Mesendoderm (in vitro differentiated cells): Measurements from ENCODE around the gene ZNF485.
"Not testable (repeated sequence)": the region's sequence is repeated elsewhere in the genome, so short reads cannot be mapped to it uniquely, and the experiment has no call there.

Source experiments
- DNase-seq: peaks from one replicate; pipeline ENCODE4 v3.0.0; 2013
- H2AK5ac ChIP-seq: 2 replicates; pipeline ENCODE4 v1.6.1; 2013; ENCODE audit warnings: low read length, inconsistent platforms
- H2BK120ac ChIP-seq: 2 replicates; pipeline ENCODE4 v1.6.1; 2013; ENCODE audit warnings: low read depth, mild to moderate bottlenecking, low read length, moderate library complexity, mixed read lengths
- H2BK15ac ChIP-seq: replicated peaks from 2 replicates; pipeline ENCODE4 v1.6.1; 2013; ENCODE audit warnings: low read depth, mild to moderate bottlenecking, moderate library complexity
- H2BK5ac ChIP-seq: 2 replicates; pipeline ENCODE4 v1.6.1; 2013; ENCODE audit warnings: low read length, inconsistent platforms
- H3K18ac ChIP-seq: 2 replicates; pipeline ENCODE4 v1.6.1; 2013; ENCODE audit warnings: mild to moderate bottlenecking, low read length, mixed read lengths
- H3K23ac ChIP-seq: one replicate; pipeline ENCODE4 v1.6.1; 2013; ENCODE audit warnings: low read length
- H3K27ac ChIP-seq: 2 replicates; pipeline ENCODE4 v1.5.1; 2013; ENCODE audit warnings: low read depth, mild to moderate bottlenecking, inconsistent platforms, low read length, moderate library complexity
- H3K27me3 ChIP-seq: 2 replicates; pipeline ENCODE4 v1.6.1; 2013; ENCODE audit warnings: low read length, control low read depth, mild to moderate bottlenecking, inconsistent platforms; ENCODE audit not compliant: insufficient read depth, poor library complexity
- H3K36me3 ChIP-seq: 2 replicates; pipeline ENCODE4 v1.6.1; 2013; ENCODE audit warnings: low read length, inconsistent platforms; ENCODE audit not compliant: control insufficient read depth, insufficient read depth
- H3K4ac ChIP-seq: one replicate; pipeline ENCODE4 v1.6.1; 2013; ENCODE audit warnings: low read depth, mild to moderate bottlenecking, low read length, moderate library complexity
- H3K4me1 ChIP-seq: 2 replicates; pipeline ENCODE4 v1.6.1; 2013; ENCODE audit warnings: low read depth, low read length, inconsistent platforms; ENCODE audit not compliant: control insufficient read depth
- H3K4me2 ChIP-seq: 2 replicates; pipeline ENCODE4 v1.6.1; 2013; ENCODE audit warnings: low read length
- H3K4me3 ChIP-seq: 2 replicates; pipeline ENCODE4 v1.5.1; 2013; ENCODE audit warnings: mild to moderate bottlenecking, low read length
- H3K56ac ChIP-seq: one replicate; pipeline ENCODE4 v1.6.1; 2013; ENCODE audit warnings: low read length
- H3K79me1 ChIP-seq: 2 replicates; pipeline ENCODE4 v1.6.1; 2013; ENCODE audit warnings: low read length, inconsistent platforms
- H3K79me2 ChIP-seq: 2 replicates; pipeline ENCODE4 v1.6.1; 2013; ENCODE audit warnings: mild to moderate bottlenecking, low read length; ENCODE audit not compliant: control insufficient read depth, insufficient read depth
- H3K9ac ChIP-seq: 2 replicates; pipeline ENCODE4 v1.6.1; 2013; ENCODE audit warnings: low read length, inconsistent platforms
- H4K5ac ChIP-seq: one replicate; pipeline ENCODE4 v1.6.1; 2013; ENCODE audit warnings: low read length
- H4K8ac ChIP-seq: one replicate; pipeline ENCODE4 v1.6.1; 2013; ENCODE audit warnings: low read depth, mild to moderate bottlenecking, control low read depth, low read length, moderate library complexity
- WGBS: extraction: QIAGEN DNeasy Blood & Tissue Kit; methylation state at CpG from one replicate; pipeline ENCODE4 v1.1.7; 2013; ENCODE audit warnings: low lambda C conversion rate, missing lambda C conversion rate; ENCODE audit not compliant: insufficient coverage; ENCODE audit errors: extremely low coverage; 5-methylcytosine and 5-hydroxymethylcytosine counted together

Gene ZNF485

GRCh38 chr10:43627942-43628341, 21.7 kb downstream of the ZNF485 start:
- no peak overlapping the region for H3K9ac ChIP-seq
- no CpG with 5 or more reads among the region's 1 CpG for WGBS
- DNase-seq = no peak
- no peak overlapping the region for H2BK120ac ChIP-seq
- H3K4me3 ChIP-seq = no peak overlapping the region
- no peaks in the 10 kb centered on the region for H3K27me3 ChIP-seq
- no peak overlapping the region for H4K8ac ChIP-seq
- no peak overlapping the region for H4K5ac ChIP-seq
- H3K23ac ChIP-seq = no peak overlapping the region
- no peak overlapping the region for H3K4me2 ChIP-seq
- no peaks in the 10 kb centered on the region for H3K4me1 ChIP-seq
- H3K4ac ChIP-seq = no peak overlapping the region
- H3K36me3 ChIP-seq = no peaks in the 10 kb centered on the region
- H2BK5ac ChIP-seq = no peak overlapping the region
- no peak overlapping the region for H2AK5ac ChIP-seq
- no peak overlapping the region for H2BK15ac ChIP-seq
- H3K79me2 ChIP-seq = no peaks in the 10 kb centered on the region
- H3K56ac ChIP-seq = no peak overlapping the region
- no peak overlapping the region for H3K27ac ChIP-seq
- no peak overlapping the region for H3K18ac ChIP-seq
- no peaks in the 10 kb centered on the region for H3K79me1 ChIP-seq

GRCh38 chr10:43628956-43629355, 22.7 kb downstream of the ZNF485 start:
- Histone ChIP-seq H3K4me3 (no peak overlapping the region), H3K27ac (no peak overlapping the region), H2AK5ac (no peak overlapping the region), H3K4me2 (no peak overlapping the region), H2BK5ac (no peak overlapping the region), H4K5ac (no peak overlapping the region), H4K8ac (no peak overlapping the region), H3K56ac (no peak overlapping the region), H3K79me2 (no peaks in the 10 kb centered on the region), H2BK120ac (no peak overlapping the region), H3K36me3 (no peaks in the 10 kb centered on the region), H3K27me3 (no peaks in the 10 kb centered on the region), H3K4me1 (no peaks in the 10 kb centered on the region), H3K4ac (no peak overlapping the region), H2BK15ac (no peak overlapping the region), H3K79me1 (no peaks in the 10 kb centered on the region), H3K18ac (no peak overlapping the region), H3K23ac (no peak overlapping the region), H3K9ac (no peak overlapping the region)
- WGBS = no CpG with 5 or more reads among the region's 4 CpGs
- DNase-seq = no peak

- not testable (repeated sequence) for H3K4me2 ChIP-seq, H4K5ac ChIP-seq, H3K79me1 ChIP-seq, H2BK15ac ChIP-seq, H2BK120ac ChIP-seq, DNase-seq, H3K4me1 ChIP-seq, H2BK5ac ChIP-seq, H3K27ac ChIP-seq, H2AK5ac ChIP-seq, H3K4ac ChIP-seq, H3K27me3 ChIP-seq, H3K23ac ChIP-seq, H3K4me3 ChIP-seq, H4K8ac ChIP-seq, H3K79me2 ChIP-seq, H3K18ac ChIP-seq, H3K36me3 ChIP-seq, H3K9ac ChIP-seq, H3K56ac ChIP-seq
- no CpG with 5 or more reads among the region's 1 CpG for WGBS
Observed at GRCh38 chr10:43635816-43636215, 29.6 kb downstream of the ZNF485 start.

GRCh38 chr10:43640603-43641002, 34.4 kb downstream of the ZNF485 start:
- Histone ChIP-seq H2BK5ac (no peak overlapping the region), H2BK120ac (no peak overlapping the region), H3K27ac (no peak overlapping the region), H2BK15ac (no peak overlapping the region), H2AK5ac (no peak overlapping the region), H3K4me2 (no peak overlapping the region), H3K79me1 (no peaks in the 10 kb centered on the region), H3K56ac (no peak overlapping the region), H3K79me2 (no peaks in the 10 kb centered on the region), H3K23ac (no peak overlapping the region), H3K4me1 (no peaks in the 10 kb centered on the region), H3K9ac (no peak overlapping the region), H4K5ac (no peak overlapping the region), H3K4ac (no peak overlapping the region), H3K4me3 (no peak overlapping the region), H4K8ac (no peak overlapping the region), H3K36me3 (peaks cover 8% of the 10 kb centered on the region), H3K27me3 (no peaks in the 10 kb centered on the region), H3K18ac (no peak overlapping the region)
- no peak for DNase-seq

- H2AK5ac ChIP-seq = no peak overlapping the region
- no peak overlapping the region for H4K8ac ChIP-seq
- no peak overlapping the region for H2BK5ac ChIP-seq
- H2BK120ac ChIP-seq = no peak overlapping the region
- H3K4me1 ChIP-seq = no peaks in the 10 kb centered on the region
- no peak overlapping the region for H3K4me2 ChIP-seq
- H2BK15ac ChIP-seq = no peak overlapping the region
- H3K56ac ChIP-seq = no peak overlapping the region
- H4K5ac ChIP-seq = no peak overlapping the region
- no peaks in the 10 kb centered on the region for H3K79me2 ChIP-seq
- no peak overlapping the region for H3K18ac ChIP-seq
- no peak overlapping the region for H3K23ac ChIP-seq
- no peaks in the 10 kb centered on the region for H3K79me1 ChIP-seq
- peaks cover 10% of the 10 kb centered on the region for H3K36me3 ChIP-seq
- WGBS = no CpG with 5 or more reads among the region's 8 CpGs
- H3K9ac ChIP-seq = no peak overlapping the region
- H3K27me3 ChIP-seq = no peaks in the 10 kb centered on the region
- H3K4ac ChIP-seq = no peak overlapping the region
- no peak overlapping the region for H3K27ac ChIP-seq
- peak overlapping the region; percentile 53 for H3K4me3 ChIP-seq
- peak; percentile 37 for DNase-seq
Observed at GRCh38 chr10:43644252-43644651, 38.0 kb downstream of the ZNF485 start.

- Histone ChIP-seq H3K36me3 (peaks cover 10% of the 10 kb centered on the region), H2BK5ac (no peak overlapping the region), H4K8ac (no peak overlapping the region), H3K4ac (no peak overlapping the region), H2AK5ac (no peak overlapping the region), H3K79me1 (no peaks in the 10 kb centered on the region), H3K56ac (no peak overlapping the region), H4K5ac (no peak overlapping the region), H3K4me2 (no peak overlapping the region), H2BK120ac (no peak overlapping the region), H3K9ac (no peak overlapping the region), H3K4me1 (no peaks in the 10 kb centered on the region), H3K18ac (no peak overlapping the region), H3K27ac (no peak overlapping the region), H3K27me3 (no peaks in the 10 kb centered on the region), H2BK15ac (no peak overlapping the region), H3K79me2 (no peaks in the 10 kb centered on the region), H3K4me3 (peak overlapping the region; percentile 15), H3K23ac (no peak overlapping the region)
- no peak for DNase-seq
- no CpG with 5 or more reads among the region's 4 CpGs for whole genome bisulfite sequencing
Observed at GRCh38 chr10:43645866-43646265, 39.6 kb downstream of the ZNF485 start.
